MM.1S (cell line): ENCODE results near the gene PARD6B.

Experiments
- DNase-seq: peaks from one replicate; pipeline ENCODE4 v3.0.0-alpha.2; 2015
- H2AFZ ChIP-seq: fragments of 300-600 bp; sonication (generic); 2 replicates; pipeline ENCODE4 v1.6.0; 2016; ENCODE audit warnings: antibody characterized with exemption, low read length
- H3F3A ChIP-seq: fragments of 300-600 bp; sonication (generic); 2 replicates; pipeline ENCODE4 v1.6.1; 2016; ENCODE audit warnings: mild to moderate bottlenecking, antibody characterized with exemption, low read length, moderate library complexity, mixed read lengths; ENCODE audit not compliant: insufficient read depth
- H3K27ac ChIP-seq: fragments of 300-600 bp; sonication (generic); 2 replicates; pipeline ENCODE4 v1.5.1; 2016; ENCODE audit warnings: mild to moderate bottlenecking, low read length
- H3K27me3 ChIP-seq: fragments of 300-600 bp; sonication (generic); replicated peaks from 2 replicates; pipeline ENCODE4 v1.6.0; 2016; ENCODE audit warnings: low read length; ENCODE audit not compliant: insufficient read depth
- H3K36me3 ChIP-seq: fragments of 300-600 bp; sonication (generic); replicated peaks from 2 replicates; pipeline ENCODE4 v1.6.1; 2016; ENCODE audit warnings: mild to moderate bottlenecking, low read length, mixed read lengths; ENCODE audit not compliant: insufficient read depth
- H3K4me1 ChIP-seq: fragments of 300-600 bp; sonication (generic); 2 replicates; pipeline ENCODE4 v1.6.1; 2016; ENCODE audit warnings: low read length, mixed read lengths
- H3K4me2 ChIP-seq: fragments of 300-600 bp; sonication (generic); 2 replicates; pipeline ENCODE4 v1.6.0; 2016; ENCODE audit warnings: low read depth, low read length
- H3K4me3 ChIP-seq: fragments of 300-600 bp; sonication (generic); 2 replicates; pipeline ENCODE4 v1.5.1; 2016; ENCODE audit warnings: low read length, mixed read lengths
- H3K79me2 ChIP-seq: fragments of 300-600 bp; sonication (generic); 2 replicates; pipeline ENCODE4 v1.6.1; 2016; ENCODE audit warnings: mixed run types, low read length, mixed read lengths
- H3K9ac ChIP-seq: fragments of 300-600 bp; sonication (generic); 2 replicates; pipeline ENCODE4 v1.6.1; 2016; ENCODE audit warnings: low read length, mixed read lengths
- H3K9me2 ChIP-seq: fragments of 300-600 bp; sonication (generic); replicated peaks from 2 replicates; pipeline ENCODE4 v1.6.1; 2016; ENCODE audit warnings: mild to moderate bottlenecking, low read length, mixed read lengths; ENCODE audit not compliant: insufficient read depth
- H3K9me3 ChIP-seq: fragments of 300-600 bp; sonication (generic); replicated peaks from 2 replicates; pipeline ENCODE4 v1.6.1; 2016; ENCODE audit warnings: mild to moderate bottlenecking, low read length, mixed read lengths; ENCODE audit not compliant: insufficient read depth
- H4K20me1 ChIP-seq: fragments of 300-600 bp; sonication (generic); 2 replicates; pipeline ENCODE4 v1.6.1; 2016; ENCODE audit warnings: mild to moderate bottlenecking, low read length, moderate library complexity, mixed read lengths; ENCODE audit not compliant: insufficient read depth
- CTCF ChIP-seq: fragments of 300-600 bp; sonication (generic); IDR thresholded peaks from 2 replicates; pipeline ENCODE4 v1.5.1; 2016; ENCODE audit warnings: antibody characterized with exemption, low read length, mixed read lengths
- EZH2 ChIP-seq: fragments of 300-600 bp; sonication (generic); optimal IDR thresholded peaks from 2 replicates; pipeline ENCODE3; 2017; ENCODE audit warnings: low read depth, mild to moderate bottlenecking, antibody characterized with exemption, low read length, mixed read lengths
- EZH2phosphoT487 ChIP-seq: fragments of 300-600 bp; sonication (generic); IDR thresholded peaks from 2 replicates; pipeline ENCODE4 v1.6.1; 2018; ENCODE audit warnings: antibody characterized with exemption, low read length

The PARD6B gene

GRCh38 chr20:50783390-50783789, 52.0 kb downstream of the PARD6B start:
- no peak overlapping the region for H3K27ac ChIP-seq
- no peaks in the 10 kb centered on the region for H3K79me2 ChIP-seq
- no peak overlapping the region for H3K9ac ChIP-seq
- no peak overlapping the region for H2AFZ ChIP-seq
- H4K20me1 ChIP-seq: no peaks in the 10 kb centered on the region
- no peaks in the 10 kb centered on the region for H3K4me1 ChIP-seq
- no peaks in the 10 kb centered on the region for H3K9me3 ChIP-seq
- no peak overlapping the region for H3K4me2 ChIP-seq
- no peak for TF ChIP-seq EZH2
- TF ChIP-seq CTCF: no peak
- TF ChIP-seq EZH2phosphoT487: no peak
- no peaks in the 10 kb centered on the region for H3K36me3 ChIP-seq
- DNase-seq: no peak
- H3K4me3 ChIP-seq: no peak overlapping the region
- H3F3A ChIP-seq: no peaks in the 10 kb centered on the region
- H3K9me2 ChIP-seq: no peaks in the 10 kb centered on the region
- H3K27me3 ChIP-seq: no peaks in the 10 kb centered on the region

- H3F3A ChIP-seq: no peaks in the 10 kb centered on the region
- no peak overlapping the region for H3K27ac ChIP-seq
- no peak overlapping the region for H3K4me3 ChIP-seq
- no peaks in the 10 kb centered on the region for H3K9me3 ChIP-seq
- no peaks in the 10 kb centered on the region for H4K20me1 ChIP-seq
- TF ChIP-seq CTCF (no peak), EZH2phosphoT487 (no peak), EZH2 (no peak)
- H3K9ac ChIP-seq: no peak overlapping the region
- no peaks in the 10 kb centered on the region for H3K79me2 ChIP-seq
- H3K36me3 ChIP-seq: no peaks in the 10 kb centered on the region
- no peaks in the 10 kb centered on the region for H3K27me3 ChIP-seq
- H2AFZ ChIP-seq: no peak overlapping the region
- no peak overlapping the region for H3K4me2 ChIP-seq
- H3K9me2 ChIP-seq: no peaks in the 10 kb centered on the region
- H3K4me1 ChIP-seq: no peaks in the 10 kb centered on the region
- no peak for DNase-seq
Measured at GRCh38 chr20:50783903-50784302, 52.5 kb downstream of the PARD6B start.

GRCh38 chr20:50784464-50784863, 53.1 kb downstream of the PARD6B start:
- Histone ChIP-seq H3K27ac (no peak overlapping the region), H3K36me3 (no peaks in the 10 kb centered on the region), H3K9me2 (no peaks in the 10 kb centered on the region), H3K79me2 (no peaks in the 10 kb centered on the region), H3K9me3 (no peaks in the 10 kb centered on the region), H3K4me2 (no peak overlapping the region), H3F3A (no peaks in the 10 kb centered on the region), H3K9ac (no peak overlapping the region), H2AFZ (no peak overlapping the region), H3K4me1 (no peaks in the 10 kb centered on the region), H3K4me3 (no peak overlapping the region), H3K27me3 (no peaks in the 10 kb centered on the region), H4K20me1 (no peaks in the 10 kb centered on the region)
- DNase-seq: no peak
- no peak for TF ChIP-seq EZH2
- TF ChIP-seq EZH2phosphoT487: no peak
- no peak for TF ChIP-seq CTCF

GRCh38 chr20:50786703-50787102, 55.3 kb downstream of the PARD6B start:
- H3K9ac ChIP-seq: no peak overlapping the region
- H3K36me3 ChIP-seq: no peaks in the 10 kb centered on the region
- DNase-seq: no peak
- H3K9me3 ChIP-seq: no peaks in the 10 kb centered on the region
- no peak overlapping the region for H3K4me2 ChIP-seq
- no peak for TF ChIP-seq EZH2phosphoT487
- no peak for TF ChIP-seq EZH2
- TF ChIP-seq CTCF: no peak
- H4K20me1 ChIP-seq: no peaks in the 10 kb centered on the region
- no peaks in the 10 kb centered on the region for H3F3A ChIP-seq
- peaks cover 9% of the 10 kb centered on the region for H3K4me1 ChIP-seq
- no peaks in the 10 kb centered on the region for H3K27me3 ChIP-seq
- H3K9me2 ChIP-seq: no peaks in the 10 kb centered on the region
- no peaks in the 10 kb centered on the region for H3K79me2 ChIP-seq
- H2AFZ ChIP-seq: no peak overlapping the region
- no peak overlapping the region for H3K27ac ChIP-seq
- no peak overlapping the region for H3K4me3 ChIP-seq
